HG03460 (cell line): ENCODE data around the gene EVA1A.

Experiments
- ATAC-seq: cut with Tn5 transposase; IDR thresholded peaks from one replicate; pipeline ENCODE4 v1.9.1; 2021; ENCODE audit not compliant: unreplicated experiment

EVA1A gene

GRCh38 chr2:75592030-75592429 is 31.3 kb upstream of the EVA1A start:
- ATAC-seq: no peak

- no peak for ATAC-seq
Measured at GRCh38 chr2:75589391-75590105, 28.8 kb upstream of the EVA1A start.

GRCh38 chr2:75587954-75588587 is 27.3 kb upstream of the EVA1A start:
- no peak for ATAC-seq

- ATAC-seq: no peak
Measured at GRCh38 chr2:75586971-75587370, 26.2 kb upstream of the EVA1A start.

GRCh38 chr2:75582840-75583239 is 22.1 kb upstream of the EVA1A start:
- ATAC-seq: no peak

- no peak for ATAC-seq
Measured at GRCh38 chr2:75580606-75581005, 19.9 kb upstream of the EVA1A start.

- no peak for ATAC-seq
Measured at GRCh38 chr2:75580156-75580555, 19.4 kb upstream of the EVA1A start.

- no peak for ATAC-seq
Measured at GRCh38 chr2:75579186-75579585, 18.4 kb upstream of the EVA1A start.

GRCh38 chr2:75577280-75577679 is 16.5 kb upstream of the EVA1A start:
- no peak for ATAC-seq

GRCh38 chr2:75574106-75574505 is 13.4 kb upstream of the EVA1A start:
- ATAC-seq: no peak

- no peak for ATAC-seq
Measured at GRCh38 chr2:75573145-75573878, 12.6 kb upstream of the EVA1A start.

GRCh38 chr2:75571730-75572430 is 11.1 kb upstream of the EVA1A start:
- no peak for ATAC-seq

GRCh38 chr2:75570948-75571729 is 10.4 kb upstream of the EVA1A start:
- ATAC-seq: no peak

- ATAC-seq: no peak
Measured at GRCh38 chr2:75570024-75570947, 9.5 kb upstream of the EVA1A start.

GRCh38 chr2:75569546-75569945 is 8.8 kb upstream of the EVA1A start:
- no peak for ATAC-seq

GRCh38 chr2:75568174-75568573 is 7.4 kb upstream of the EVA1A start:
- ATAC-seq: no peak

- no peak for ATAC-seq
Measured at GRCh38 chr2:75565472-75566462, 5.0 kb upstream of the EVA1A start.

- ATAC-seq: no peak
Measured at GRCh38 chr2:75564713-75565359, 4.1 kb upstream of the EVA1A start.
